DMS 273 treated with DMSO at 0.1 percent for 48 hours (cell line): Measurements from ENCODE around the gene NDUFB11.

Experiments
- DNase-seq: peaks from one replicate; lab custom pipeline; 2025; lab: John Stamatoyannopoulos, UW

Gene NDUFB11

DNA sequence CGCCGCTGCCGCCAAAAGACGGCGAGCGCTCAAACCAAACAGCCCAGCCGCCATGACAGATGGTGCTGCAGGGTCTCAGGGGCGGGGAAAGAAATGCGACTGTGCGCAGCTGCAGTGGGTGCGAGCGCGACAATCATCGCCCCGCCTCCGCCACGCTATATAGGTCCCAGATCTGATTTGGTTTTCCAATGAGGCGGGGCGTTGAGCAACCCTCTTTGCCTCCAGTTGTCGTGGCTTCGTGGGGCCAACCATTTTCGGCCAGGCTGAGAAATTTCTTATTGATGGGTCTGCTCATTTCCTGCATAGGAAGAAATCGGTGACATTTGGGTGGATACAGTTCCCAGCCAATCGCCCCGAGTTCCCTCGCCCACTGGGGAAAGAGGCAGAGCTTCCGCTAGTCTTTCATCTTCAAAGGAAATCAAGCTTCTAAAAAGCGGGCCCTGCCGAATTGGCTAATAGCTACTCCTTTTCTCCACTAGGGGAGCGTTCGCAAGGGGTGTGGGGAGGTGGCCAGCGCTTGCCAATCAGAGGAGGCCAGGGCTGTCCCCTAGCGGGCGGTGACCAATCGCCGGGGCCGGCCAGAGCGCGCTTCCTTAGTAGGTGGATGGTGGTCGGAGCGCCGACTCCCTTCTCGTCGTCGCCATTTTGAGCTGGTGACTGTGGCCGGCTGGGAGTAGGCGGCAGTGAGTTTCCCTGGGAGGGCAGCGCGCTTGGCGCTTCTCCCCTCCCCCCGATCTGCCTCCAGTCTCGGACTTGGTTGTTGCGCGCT, at the start of gene NDUFB11, which contains the start of gene RBM10:
Gene NDUFB11 (minus strand): TSS at position 77 of the 769 bp plus-strand sequence. CDS start 23 bp downstream, at position 54.
Gene RBM10 (plus strand): TSS at position 596 of the 769 bp plus-strand sequence. CDS start 2,261 bp downstream, outside the sequence.
- peak; percentile 93 for DNase-seq

DNA sequence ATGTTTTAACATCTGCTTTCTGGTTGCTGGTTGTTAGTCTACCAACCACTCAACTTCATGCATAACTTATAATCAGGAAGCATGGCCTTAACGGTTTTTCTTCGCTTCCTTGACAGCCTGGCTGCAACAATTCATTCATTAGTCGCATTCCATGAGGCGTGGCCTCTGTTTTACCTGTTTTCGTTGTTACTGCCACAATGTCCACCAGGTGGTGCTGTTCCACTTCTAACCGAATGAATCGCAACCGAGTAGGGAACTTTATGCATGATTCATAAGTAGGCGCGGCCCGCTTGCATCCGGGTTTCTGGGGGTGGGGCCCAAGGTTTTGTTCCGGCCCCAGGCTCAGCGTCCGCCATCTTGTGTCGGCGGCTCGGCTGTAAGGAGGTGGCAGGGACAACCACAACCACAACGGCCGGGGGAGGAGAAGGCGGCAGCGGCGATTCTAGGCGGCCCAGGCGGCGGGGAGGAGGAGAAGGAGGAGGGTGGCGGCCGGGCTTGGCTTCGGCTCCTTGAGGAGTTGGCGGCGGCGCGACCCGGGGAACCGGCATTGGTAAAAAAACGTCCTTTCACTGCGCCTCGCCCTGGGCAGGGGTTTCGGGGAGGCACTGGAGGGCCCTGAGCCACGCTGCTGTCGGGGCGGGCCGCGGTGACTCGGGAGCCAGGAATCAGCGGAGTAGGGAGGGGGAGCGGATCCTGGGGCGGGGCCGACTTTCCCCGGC, 49.1 kb upstream of the NDUFB11 start, which contains the start of gene UBA1:
Gene UBA1 (plus strand): TSS at position 355 of the 719 bp plus-strand sequence. CDS start 4,974 bp downstream, outside the sequence.
- DNase-seq = peak; percentile 97

DNA sequence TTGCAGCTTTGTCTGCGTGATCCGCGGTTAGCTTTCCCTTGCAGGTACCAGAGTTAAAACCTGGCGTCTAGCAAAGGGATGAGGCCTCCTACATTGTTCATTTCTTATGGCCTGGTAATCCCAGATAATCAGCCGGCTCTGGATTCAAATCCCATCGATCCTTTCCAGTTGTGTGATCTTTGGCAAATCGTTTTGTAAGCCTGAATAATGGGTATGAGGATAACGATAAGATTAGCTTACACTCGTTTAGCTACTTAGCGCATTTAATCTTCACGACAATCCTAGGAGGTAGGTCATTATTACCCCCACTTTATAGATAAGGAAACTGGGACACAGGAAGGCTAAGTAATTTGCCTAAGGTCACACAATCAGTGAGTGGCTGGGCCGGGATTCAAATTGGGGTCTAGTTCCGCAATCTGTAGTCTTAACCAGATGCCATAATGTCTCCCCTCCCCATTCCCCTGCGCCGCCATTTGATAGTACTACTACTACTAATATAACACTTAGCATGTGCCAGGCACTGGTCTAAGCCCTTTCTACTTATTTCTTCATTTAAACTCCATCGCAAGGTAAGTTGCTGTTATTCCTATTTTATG, 47.4 kb upstream of the NDUFB11 start:
- DNase-seq = no peak

DNA sequence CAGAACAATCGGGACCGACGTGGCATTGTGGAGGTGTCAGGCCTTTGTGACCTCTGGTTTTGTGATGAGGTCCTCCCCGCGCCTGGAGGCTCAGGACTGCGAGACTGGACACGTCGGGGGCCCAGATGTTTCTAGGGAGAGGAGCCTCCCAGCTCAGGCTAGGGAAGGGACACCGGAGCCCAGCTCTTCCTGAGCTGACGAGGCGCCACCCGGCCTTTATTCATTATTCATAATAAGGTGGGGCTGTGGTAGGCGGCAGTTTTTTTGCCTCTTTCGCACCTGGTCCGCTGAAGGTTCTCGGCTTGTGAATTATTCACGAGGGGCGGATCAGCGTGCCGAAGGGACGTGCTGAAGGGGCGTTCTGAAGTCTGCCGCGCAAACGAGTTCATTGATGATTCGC, 46.8 kb upstream of the NDUFB11 start:
- DNase-seq = no peak

DNA sequence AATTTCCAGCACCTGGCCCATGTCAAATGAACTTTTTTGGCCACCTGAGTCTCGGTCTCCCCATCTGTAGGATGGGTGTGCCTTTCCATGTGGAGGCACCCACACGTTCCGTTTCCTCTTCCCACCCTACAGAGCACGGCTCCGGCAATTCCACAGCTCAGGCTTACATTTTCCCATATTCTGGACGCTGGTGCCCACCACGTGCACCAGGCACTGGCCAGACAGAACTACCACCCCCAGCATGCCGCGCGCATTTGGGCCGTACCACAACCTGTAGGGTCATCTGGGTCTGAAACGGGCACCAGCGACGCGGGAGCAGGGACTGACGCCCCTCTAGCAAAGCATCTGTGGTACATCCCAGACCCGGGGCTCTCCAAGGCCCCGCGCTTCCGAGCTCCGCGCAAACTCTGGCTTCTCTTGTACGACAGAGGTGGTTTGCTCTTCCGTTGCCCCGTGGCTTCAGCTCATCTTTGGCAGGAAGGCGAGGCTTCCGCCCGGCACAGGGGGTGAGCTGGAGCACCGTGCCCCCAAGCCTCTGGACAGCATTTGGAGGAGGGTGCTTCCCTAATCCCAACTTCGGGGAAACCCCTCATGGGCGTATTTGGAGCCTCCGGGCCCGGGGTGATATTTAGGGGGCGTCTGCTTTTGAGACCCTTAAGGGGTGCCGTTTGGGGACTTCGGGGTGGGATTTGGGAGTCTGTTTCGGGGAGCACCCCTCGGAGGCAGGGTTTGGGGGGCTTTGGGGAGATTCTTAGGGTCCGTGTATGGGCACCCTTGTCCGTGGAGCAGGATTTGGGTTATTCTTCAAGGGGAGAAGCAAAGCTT, 46.2 kb upstream of the NDUFB11 start:
- peak; percentile 85 for DNase-seq

DNA sequence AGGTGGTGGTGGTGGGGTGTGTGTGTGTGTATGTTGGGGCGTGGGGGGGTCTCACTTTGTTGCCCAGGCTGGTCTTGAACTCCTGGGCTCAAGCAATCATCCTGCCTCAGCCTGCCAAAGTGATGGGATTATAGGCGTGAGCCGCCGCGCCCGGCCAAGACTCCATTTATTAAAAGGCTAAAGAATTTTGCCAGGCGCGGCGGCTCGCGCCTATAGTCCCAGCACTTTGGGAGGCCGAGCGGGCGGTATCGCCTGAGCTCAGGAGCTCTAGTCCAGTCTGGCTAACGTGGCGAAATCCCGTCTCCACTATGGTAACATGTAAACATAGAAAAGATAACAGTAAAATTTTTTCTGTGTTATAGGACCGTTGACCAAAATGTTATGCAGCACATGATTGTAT, 45.4 kb upstream of the NDUFB11 start:
- DNase-seq = no peak

DNA sequence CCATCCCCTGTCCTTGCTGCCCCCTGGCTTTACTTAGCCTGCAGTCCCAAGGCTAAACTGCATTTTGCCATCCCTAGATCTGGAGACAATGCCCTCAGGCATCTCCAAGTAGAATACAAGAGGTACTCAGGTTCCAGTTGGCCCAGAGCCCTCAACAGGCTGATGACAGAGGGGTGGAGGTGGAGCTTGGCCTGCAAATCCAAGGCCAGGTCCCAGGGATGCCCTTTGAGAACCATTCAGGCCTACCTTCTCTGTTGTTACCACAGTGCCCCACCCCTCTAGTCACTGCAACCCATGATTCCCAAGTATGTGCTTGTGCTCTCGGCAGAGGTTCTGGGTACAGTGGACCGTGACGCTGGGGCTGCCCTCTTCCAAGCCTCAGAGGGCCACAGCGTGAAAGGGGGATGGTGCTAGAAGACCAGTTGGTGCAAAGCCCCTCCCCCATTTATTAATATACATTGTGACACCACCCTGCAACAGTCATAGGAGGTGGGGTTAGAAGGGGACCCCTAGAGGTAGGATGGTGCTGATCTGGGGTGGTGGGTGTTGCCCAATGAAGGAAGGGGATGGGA, 42.7 kb upstream of the NDUFB11 start:
- no peak for DNase-seq

DNA sequence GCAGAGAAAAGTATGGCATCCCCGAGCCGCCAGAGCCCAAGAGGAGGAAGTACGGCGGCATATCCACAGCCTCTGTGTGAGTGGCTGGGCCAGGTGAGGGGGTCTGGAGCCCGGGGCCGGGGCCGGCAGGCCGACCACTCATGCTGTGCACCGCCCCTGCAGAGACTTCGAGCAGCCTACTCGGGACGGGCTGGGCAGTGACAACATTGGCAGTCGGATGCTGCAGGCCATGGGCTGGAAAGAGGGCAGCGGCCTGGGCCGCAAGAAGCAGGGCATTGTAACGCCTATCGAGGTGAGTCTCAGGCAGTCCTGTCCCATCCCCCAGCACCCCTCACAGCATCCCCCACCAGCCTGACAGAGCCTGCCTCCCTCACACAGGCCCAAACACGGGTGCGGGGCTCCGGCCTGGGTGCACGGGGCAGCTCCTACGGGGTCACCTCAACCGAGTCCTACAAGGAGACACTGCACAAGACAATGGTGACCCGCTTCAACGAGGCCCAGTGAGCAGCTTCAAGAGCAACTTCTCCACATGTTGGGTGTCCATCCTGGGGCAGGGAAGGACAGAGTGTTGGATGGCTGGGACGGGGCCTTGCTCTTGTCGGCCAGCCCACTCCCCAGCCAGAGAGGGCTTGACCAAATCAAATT, 41.7 kb upstream of the NDUFB11 start:
- no peak for DNase-seq

DNA sequence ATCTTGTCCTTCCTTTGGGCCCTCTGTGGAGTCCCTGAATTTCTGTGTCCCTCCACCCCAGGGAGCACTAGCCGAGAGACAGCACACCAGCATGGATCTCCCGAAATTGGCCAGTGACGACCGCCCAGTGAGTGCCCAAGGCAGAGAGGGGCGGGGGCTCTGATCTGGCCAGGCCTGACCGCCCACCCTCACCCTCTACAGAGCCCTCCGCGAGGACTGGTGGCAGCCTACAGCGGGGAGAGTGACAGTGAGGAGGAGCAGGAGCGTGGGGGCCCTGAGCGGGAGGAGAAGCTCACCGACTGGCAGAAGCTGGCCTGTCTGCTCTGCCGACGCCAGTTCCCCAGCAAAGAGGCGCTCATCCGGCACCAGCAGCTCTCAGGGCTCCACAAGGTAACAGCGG, 40.7 kb upstream of the NDUFB11 start:
- no peak for DNase-seq

DNA sequence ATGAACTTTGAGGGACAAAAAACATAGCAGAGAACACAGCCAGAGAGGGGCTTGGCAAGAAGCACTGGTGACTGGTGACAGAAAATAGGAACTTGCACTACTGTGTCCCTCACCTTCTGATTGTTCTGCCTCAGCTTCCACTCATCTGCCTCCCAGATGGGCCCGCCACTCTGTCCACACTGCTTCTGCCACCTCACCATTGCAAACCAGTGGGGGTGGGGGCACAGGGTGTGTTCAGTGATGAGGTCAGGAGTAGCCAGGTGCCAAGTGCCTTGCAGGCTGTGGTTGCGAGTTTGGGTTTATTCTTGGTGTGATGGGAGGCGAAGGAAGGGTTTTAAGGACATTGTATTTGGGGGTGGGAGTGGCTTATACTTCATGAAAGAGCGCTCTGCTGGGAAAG, 40.0 kb upstream of the NDUFB11 start:
- DNase-seq = no peak

DNA sequence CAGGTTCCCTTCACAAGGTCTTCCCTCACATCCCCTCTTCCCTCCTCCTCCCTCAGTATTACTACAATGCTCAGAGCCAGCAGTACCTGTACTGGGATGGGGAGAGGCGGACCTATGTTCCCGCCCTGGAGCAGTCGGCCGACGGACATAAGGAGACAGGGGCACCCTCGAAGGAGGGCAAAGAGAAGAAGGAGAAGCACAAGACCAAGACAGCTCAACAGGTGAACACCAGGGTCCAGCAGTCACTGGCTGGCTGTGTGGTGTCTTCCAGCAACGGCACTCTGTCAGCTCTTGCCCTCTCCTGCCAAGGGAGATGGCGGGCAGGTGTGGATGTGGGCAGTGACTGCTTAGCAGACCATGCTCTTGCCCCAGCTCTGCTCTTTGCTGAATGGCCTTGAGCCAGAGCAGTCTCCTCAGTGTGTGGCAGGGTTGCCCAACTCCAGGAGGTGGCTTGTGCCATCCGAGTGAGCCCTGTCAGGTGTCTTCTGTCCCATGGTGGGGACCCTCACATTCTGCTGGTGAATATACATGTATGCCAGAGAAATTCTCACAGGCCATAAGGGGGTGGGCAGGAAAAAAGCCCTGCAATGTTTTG, 37.7 kb upstream of the NDUFB11 start:
- no peak for DNase-seq

DNA sequence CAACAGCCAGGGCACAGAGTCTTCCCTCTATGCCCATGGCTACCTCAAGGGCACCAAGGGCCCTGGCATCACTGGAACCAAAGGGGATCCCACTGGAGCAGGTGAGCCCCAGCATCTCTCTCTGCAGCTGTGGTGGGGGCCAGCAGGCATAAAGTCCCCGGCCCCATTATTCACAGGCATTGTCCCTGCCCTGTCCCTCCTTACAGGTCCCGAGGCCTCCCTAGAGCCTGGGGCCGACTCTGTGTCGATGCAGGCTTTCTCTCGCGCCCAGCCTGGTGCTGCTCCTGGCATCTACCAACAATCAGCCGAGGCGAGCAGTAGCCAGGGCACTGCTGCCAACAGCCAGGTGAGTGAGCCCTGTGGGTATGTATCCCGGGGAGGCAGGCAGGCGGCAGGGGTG, 36.8 kb upstream of the NDUFB11 start:
- no peak for DNase-seq

DNA sequence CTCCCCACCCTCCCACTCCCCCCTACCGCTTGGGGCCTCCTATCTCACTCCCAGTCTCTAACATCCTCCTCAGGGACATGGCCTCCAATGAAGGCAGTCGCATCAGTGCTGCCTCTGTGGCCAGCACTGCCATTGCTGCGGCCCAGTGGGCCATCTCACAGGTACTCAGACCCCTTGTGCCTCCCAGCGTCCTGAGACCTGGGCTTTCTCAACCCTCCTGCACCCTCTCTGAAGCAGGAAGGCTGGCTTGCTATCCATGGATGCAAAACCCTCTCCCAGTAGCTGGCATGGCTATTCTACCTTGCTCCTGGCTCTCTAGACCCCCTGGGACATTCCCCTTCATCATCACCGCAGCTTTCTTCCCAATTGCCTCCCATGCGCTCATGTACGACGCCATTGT, 35.8 kb upstream of the NDUFB11 start:
- no peak for DNase-seq

DNA sequence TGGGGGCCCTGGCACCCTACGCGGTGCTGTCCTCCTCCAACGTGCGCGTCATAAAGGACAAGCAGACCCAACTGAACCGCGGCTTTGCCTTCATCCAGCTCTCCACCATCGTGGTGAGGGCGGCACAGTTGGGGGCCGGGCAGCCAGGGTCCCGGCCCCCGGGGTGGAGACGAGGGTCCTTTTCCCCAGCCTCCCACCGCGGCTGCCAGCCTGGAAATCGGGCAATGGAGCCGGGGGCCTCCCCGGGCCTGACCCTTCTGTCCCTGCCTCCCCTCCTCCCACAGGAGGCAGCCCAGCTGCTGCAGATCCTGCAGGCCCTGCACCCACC, 35.4 kb upstream of the NDUFB11 start:
- no peak for DNase-seq

DNA sequence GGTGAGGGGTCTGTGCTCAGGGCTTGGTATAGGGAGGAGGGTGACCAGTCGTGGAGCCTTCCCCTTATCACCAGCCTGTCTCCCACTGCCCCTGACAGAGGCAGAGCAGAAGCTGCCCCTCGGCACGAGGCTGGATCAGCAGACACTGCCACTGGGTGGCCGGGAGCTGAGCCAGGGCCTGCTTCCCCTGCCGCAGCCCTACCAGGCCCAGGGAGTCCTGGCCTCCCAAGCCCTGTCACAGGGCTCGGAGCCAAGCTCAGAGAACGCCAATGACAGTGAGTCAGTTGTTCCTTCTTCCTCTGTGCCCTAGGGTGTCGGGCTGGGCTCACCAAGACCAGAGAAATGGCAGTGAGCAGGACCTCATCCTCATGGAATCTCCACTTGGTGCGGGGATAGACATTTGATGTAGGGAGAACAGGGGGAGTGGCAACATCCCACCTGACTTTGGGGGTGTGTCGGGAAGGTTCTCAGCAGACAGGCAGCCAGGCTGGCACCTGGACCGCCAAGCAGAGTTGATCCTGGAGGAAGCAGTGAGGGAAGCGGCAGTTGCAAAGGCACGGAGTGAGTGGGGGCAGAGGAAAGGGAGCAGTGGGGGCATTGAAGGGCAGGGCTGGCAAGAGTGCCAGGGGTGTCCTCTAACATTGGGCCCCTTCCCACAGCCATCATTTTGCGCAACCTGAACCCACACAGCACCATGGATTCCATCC, 34.9 kb upstream of the NDUFB11 start:
- no peak for DNase-seq

DNA sequence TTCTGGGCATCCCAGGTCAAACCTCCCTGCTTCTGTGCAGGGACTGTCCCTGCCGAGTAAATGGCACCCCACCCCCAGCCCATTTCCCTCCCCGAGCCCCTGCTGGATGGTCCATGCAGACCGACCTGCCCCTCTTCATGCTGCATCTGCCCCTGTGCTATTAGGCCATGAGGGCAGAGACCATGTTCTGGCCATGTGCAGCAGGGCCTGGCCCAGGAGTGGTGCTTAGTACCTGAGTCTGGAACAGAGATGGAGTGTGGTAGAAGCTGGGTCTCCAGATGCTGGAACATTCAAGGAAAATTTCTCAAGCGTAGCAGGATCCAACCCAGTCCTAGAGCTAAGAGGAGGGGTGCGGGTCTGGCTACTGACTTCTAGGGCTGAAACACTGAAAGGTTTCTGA, 33.8 kb upstream of the NDUFB11 start:
- no peak for DNase-seq

DNA sequence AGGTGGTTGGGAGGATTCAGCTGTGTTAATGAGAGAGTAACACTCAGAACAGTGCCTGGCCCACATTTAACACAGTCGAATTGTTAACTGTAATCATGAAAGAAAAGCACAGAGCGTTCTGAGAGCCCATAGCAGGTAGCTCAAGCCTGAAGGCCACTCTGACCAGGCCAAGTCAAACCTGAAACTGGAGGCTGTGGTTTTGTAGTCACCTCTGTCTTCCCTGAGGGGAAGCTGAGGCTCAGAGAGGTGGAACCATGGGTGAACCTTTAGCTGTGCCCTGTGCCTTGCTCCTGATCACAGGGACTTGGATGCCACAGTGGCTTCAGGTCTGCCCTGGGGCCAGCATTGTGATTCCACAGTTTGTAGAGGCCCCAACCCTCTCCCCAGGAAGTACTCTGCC, 32.6 kb upstream of the NDUFB11 start:
- DNase-seq = no peak

DNA sequence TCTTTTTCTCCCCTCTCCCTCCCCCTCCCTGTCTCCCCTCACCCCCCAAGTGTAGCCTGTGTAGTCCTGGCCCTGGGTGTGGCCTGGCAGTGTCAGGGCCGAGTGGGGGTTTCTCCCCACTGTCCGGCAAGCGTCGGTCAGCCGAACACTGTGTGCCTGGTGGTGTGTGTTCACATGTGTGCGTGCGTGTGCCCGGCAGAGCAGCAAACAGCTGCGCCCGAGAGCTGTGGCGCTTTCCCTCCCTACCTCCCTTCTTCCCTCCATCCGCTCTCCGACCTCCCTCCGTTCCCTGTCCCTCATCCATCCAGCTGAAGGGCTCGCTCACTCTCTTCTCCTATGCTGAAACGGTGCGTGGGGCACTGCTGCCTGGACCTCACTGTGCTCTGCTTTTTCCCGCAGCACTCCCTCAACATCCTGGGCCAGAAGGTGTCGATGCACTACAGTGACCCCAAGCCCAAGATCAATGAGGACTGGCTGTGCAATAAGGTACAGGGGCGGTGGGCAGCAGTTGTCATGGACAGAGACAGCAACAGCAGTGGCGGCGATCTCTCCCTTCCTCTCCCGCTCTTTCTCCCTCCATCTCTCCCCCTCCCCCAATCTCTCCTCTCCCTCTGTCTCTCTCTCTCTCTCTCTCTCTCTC, 31.7 kb upstream of the NDUFB11 start:
- DNase-seq = no peak

DNA sequence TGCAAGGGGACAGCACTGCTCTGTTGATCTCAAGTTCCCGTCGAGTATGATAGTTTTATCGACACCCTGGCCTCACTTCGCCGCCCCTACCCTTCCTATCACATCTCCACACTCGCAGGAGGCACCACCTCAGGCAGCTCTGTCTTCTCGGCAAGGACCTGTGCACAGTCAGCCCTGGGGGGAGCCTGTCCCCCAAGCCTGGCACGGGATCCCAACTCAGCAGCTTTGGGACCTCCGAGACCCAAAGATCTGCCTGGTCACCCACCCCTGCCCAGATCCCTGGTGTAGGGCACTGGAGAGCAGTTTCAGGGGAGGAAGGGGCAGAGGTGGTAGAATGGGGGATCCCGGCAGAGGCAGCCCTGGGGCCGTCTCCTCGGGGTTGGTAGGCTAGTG, 31.1 kb upstream of the NDUFB11 start:
- DNase-seq = no peak
